Gastrocnemius medialis (tissue), 4 donors: ENCODE measurements around the gene GPR142.

ENCODE experiments used
- CTCF ChIP-seq, 5 experiments: fragments of 450-650 bp in 3 of 5; fragments of 200-600 bp in 2 of 5; sonication (generic) in 2 of 5; IDR thresholded peaks in 4 of 5; conservative IDR thresholded peaks in 1 of 5; 1 replicate in 4 of 5; 2 replicates in 1 of 5; pipeline ENCODE4 v1.5.1; 2016 to 2019; ENCODE audit warnings: antibody characterized with exemption in 5 of 5, mild to moderate bottlenecking in 3 of 5, moderate library complexity in 3 of 5
- POLR2A ChIP-seq, 2 donors: fragments of 450-650 bp; IDR thresholded peaks; one replicate each; pipeline ENCODE4 v1.6.1; 2017; ENCODE audit warnings: antibody characterized with exemption in 2 of 2, mild to moderate bottlenecking in 2 of 2, moderate library complexity in 2 of 2

DNA sequence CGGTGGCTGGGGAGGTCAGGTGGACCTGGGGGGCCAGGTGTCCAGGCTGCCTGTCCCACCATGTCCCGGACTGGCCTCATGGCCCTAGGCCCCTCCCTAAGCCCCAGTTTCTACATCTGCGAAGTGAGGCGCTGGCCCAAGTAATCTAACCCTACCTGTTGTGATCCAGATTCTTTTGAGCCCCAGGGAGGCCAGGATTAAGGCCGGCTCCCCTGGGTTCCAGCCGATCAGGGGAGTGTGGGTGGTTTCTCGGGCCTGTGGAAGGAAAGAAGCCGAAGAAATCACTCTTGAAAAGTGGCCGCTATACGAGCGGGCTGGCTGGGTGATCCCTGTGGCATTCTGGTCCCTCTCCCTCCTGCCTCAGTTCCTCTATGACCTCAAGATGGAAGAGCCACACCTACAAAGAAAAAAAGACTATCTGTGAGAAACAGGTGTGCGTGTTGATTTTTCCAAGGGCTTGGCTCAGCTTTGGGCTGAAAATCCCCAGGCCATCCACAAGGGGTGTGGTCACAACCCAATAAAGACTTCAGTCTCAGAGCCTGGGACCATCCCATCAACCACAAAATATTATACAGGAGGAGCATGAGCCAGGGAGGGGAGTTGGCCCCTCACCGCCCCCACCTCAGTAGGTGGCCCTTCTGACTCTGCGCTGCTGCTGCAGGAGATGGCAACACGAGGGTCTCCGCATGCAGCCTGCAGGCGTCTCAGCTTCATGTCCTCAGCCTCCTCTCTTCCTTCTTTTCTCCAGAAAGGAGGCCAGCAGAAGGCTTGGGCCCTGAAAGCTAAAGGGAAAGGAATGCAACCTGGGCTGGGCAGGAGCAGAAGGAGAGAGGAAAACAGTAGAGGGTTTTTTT is 20.3 kb downstream of the GPR142 start:
- peak in 1 of 5 experiments; percentile 13 for TF ChIP-seq CTCF (IDR thresholded peaks at IDR 0.05 in 4 of 5, conservative IDR thresholded peaks at IDR 0.05 in 1 of 5)
- no peak for TF ChIP-seq POLR2A (IDR thresholded peaks at IDR 0.05)
